Panc1 (cell line): ENCODE measurements around the gene MTREX. TPM values are rescaled to one million over a fixed set of nuclear protein-coding genes. Genes with fewer than 3 reads are reported as not detected.
A peak's percentile ranks its signal among the peaks of the same experiment; 100 is the strongest.

Experiments
- ATAC-seq: fragments of 200-7000 bp; cut with Tn5 transposase; 2 replicates; pipeline ENCODE4 v1.9.1; 2020; ENCODE audit warnings: mild to moderate bottlenecking, moderate library complexity
- BruUV-seq: library from RNA; stranded (reverse); fragments of 400-500 nt; replicated peaks from 2 replicates; lab custom pipeline; 2021; lab: Mats Ljungman, UMichigan
- CTCF ChIA-PET: fragments of 300-600 bp; sonication (Branson Sonifier 250); formaldehyde crosslinking; loops from one replicate; lab custom pipeline; 2022; ENCODE audit warnings: antibody characterized with exemption; lab: Charles Lee
- POLR2A ChIA-PET: fragments of 300-600 bp; sonication (Branson Sonifier 250); formaldehyde crosslinking; loops from one replicate; lab custom pipeline; 2022; ENCODE audit warnings: antibody characterized with exemption; lab: Charles Lee
- DNase-seq: peaks from one replicate; pipeline ENCODE4 v3.0.0-alpha.2; 2010; ENCODE audit warnings: low read depth, low spot score
- H3K27ac ChIP-seq: 2 replicates; pipeline ENCODE4 v1.5.1; 2011; ENCODE audit warnings: mild to moderate bottlenecking, low read length, inconsistent platforms
- H3K27me3 ChIP-seq: fragments of 200-500 bp; sonication (Bioruptor generic); 2 replicates; pipeline ENCODE4 v1.6.0; 2014; ENCODE audit warnings: low read length, inconsistent platforms; ENCODE audit not compliant: control insufficient read depth, insufficient read depth
- H3K36me3 ChIP-seq: fragments of 200-500 bp; sonication (Bioruptor generic); 2 replicates; pipeline ENCODE4 v1.5.1; 2014; ENCODE audit warnings: inconsistent platforms, mild to moderate bottlenecking, low read length, moderate library complexity; ENCODE audit not compliant: control insufficient read depth, insufficient read depth
- H3K4me1 ChIP-seq: 2 replicates; pipeline ENCODE4 v1.5.1; 2011; ENCODE audit warnings: inconsistent platforms, mild to moderate bottlenecking, low read length, moderate library complexity; ENCODE audit not compliant: control insufficient read depth, insufficient read depth
- H3K4me3 ChIP-seq, 2 experiments: 2 replicates each; pipeline ENCODE4 v1.5.1; 2011 to 2012; ENCODE audit warnings: low read depth in 2 of 2, low read length in 2 of 2, mild to moderate bottlenecking in 2 of 2, inconsistent platforms in 1 of 2, moderate library complexity in 1 of 2
- H3K9me3 ChIP-seq: fragments of 200-500 bp; sonication (Bioruptor generic); 2 replicates; pipeline ENCODE4 v1.5.1; 2014; ENCODE audit warnings: low read depth, mild to moderate bottlenecking, inconsistent platforms, low read length, moderate library complexity; ENCODE audit not compliant: control insufficient read depth, insufficient read depth
- POLR2AphosphoS5 ChIP-seq: IDR thresholded peaks from 2 replicates; pipeline ENCODE4 v1.6.1; 2012; ENCODE audit warnings: mild to moderate bottlenecking, low read depth, low read length, moderate library complexity
- SIN3A ChIP-seq: IDR thresholded peaks from 2 replicates; pipeline ENCODE4 v1.6.1; 2012; ENCODE audit warnings: low read depth, mild to moderate bottlenecking, low read length, moderate library complexity, borderline replicate concordance; ENCODE audit not compliant: insufficient read depth
- TCF7L2 ChIP-seq: IDR thresholded peaks from 2 replicates; pipeline ENCODE4 v1.6.1; 2011; ENCODE audit warnings: mild to moderate bottlenecking, low read depth, low read length, inconsistent platforms
- in situ Hi-C: cut with HindIII; loops from 2 replicates; pipeline ENCODE4 v1.10.0; 2016; ENCODE audit warnings: low sequenced_read_pairs, low pct_unique_long_range_greater_than_20kb
- intact Hi-C: fragments of 100-400 bp; cut with micrococcal nuclease; formaldehyde crosslinking; loops from one replicate; pipeline ENCODE4 v1.10.0; 2022; ENCODE audit not compliant: unreplicated experiment
- total RNA-seq: library from RNA; stranded (reverse); gene quantifications from one replicate; pipeline ENCODE4 v1.2.1, GENCODE V29; 2021; ENCODE audit not compliant: unreplicated experiment
- TF ChIP-seq, protein P1 (sequence below): fragments of 450-650 bp; IDR thresholded peaks from 2 replicates; pipeline ENCODE4 v1.5.1; 2017; ENCODE audit warnings: mild to moderate bottlenecking
- TF ChIP-seq, protein P2 (sequence below), 2 experiments: IDR thresholded peaks; 2 replicates each; pipeline ENCODE4 v1.6.1; 2011 to 2012; ENCODE audit warnings: low read depth in 2 of 2, control low read depth in 1 of 2, low read length in 1 of 2, mild to moderate bottlenecking in 1 of 2, moderate library complexity in 1 of 2; ENCODE audit not compliant: insufficient read depth in 1 of 2

The MTREX gene
- total RNA-seq, 1 experiment from 2014 or later, result 97.0 TPM

DNA sequence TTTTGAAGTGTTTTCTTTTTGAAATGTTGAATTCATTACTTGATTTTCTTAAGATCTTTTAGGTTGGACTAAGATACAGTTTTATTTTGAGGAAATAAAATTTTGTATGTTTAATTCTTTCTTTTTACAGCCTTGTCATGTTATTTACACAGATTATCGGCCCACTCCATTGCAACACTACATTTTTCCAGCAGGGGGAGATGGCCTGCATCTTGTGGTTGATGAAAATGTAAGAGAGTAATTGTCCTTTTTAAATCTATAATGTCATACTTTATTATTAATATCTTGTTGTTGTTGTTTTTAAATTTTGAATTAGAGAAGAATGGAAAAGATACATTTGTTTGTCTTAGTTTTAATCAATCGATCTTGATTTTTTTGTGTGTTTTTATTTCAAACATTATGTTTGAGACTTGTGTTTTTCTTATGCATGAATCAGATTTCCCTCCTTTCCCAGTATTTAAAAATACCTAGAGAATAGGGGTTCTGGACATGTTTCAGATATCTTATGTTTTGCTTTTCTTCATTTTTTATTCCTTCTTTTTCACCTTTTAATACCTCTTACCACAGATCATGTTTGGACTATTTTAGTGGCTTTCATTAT is 36.7 kb downstream of the MTREX start:
- in situ Hi-C loops, result no loop called here
- BruUV-seq, result no TSS peak
- Histone ChIP-seq H3K27ac (no peak overlapping the region), H3K27me3 (no peaks in the 10 kb centered on the region), H3K4me1 (no peaks in the 10 kb centered on the region), H3K9me3 (no peaks in the 10 kb centered on the region), H3K36me3 (peaks cover 40% of the 10 kb centered on the region), H3K4me3 (no peak overlapping the region)
- ChIA-PET CTCF (no interaction called here), POLR2A (no interaction called here)
- no peak for TF ChIP-seq TCF7L2
- TF ChIP-seq, protein P1, sequence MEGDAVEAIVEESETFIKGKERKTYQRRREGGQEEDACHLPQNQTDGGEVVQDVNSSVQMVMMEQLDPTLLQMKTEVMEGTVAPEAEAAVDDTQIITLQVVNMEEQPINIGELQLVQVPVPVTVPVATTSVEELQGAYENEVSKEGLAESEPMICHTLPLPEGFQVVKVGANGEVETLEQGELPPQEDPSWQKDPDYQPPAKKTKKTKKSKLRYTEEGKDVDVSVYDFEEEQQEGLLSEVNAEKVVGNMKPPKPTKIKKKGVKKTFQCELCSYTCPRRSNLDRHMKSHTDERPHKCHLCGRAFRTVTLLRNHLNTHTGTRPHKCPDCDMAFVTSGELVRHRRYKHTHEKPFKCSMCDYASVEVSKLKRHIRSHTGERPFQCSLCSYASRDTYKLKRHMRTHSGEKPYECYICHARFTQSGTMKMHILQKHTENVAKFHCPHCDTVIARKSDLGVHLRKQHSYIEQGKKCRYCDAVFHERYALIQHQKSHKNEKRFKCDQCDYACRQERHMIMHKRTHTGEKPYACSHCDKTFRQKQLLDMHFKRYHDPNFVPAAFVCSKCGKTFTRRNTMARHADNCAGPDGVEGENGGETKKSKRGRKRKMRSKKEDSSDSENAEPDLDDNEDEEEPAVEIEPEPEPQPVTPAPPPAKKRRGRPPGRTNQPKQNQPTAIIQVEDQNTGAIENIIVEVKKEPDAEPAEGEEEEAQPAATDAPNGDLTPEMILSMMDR, result peak; percentile 82; the same call in 1 of the 2 replicates
- no peak for TF ChIP-seq POLR2AphosphoS5
- TF ChIP-seq, protein P2, sequence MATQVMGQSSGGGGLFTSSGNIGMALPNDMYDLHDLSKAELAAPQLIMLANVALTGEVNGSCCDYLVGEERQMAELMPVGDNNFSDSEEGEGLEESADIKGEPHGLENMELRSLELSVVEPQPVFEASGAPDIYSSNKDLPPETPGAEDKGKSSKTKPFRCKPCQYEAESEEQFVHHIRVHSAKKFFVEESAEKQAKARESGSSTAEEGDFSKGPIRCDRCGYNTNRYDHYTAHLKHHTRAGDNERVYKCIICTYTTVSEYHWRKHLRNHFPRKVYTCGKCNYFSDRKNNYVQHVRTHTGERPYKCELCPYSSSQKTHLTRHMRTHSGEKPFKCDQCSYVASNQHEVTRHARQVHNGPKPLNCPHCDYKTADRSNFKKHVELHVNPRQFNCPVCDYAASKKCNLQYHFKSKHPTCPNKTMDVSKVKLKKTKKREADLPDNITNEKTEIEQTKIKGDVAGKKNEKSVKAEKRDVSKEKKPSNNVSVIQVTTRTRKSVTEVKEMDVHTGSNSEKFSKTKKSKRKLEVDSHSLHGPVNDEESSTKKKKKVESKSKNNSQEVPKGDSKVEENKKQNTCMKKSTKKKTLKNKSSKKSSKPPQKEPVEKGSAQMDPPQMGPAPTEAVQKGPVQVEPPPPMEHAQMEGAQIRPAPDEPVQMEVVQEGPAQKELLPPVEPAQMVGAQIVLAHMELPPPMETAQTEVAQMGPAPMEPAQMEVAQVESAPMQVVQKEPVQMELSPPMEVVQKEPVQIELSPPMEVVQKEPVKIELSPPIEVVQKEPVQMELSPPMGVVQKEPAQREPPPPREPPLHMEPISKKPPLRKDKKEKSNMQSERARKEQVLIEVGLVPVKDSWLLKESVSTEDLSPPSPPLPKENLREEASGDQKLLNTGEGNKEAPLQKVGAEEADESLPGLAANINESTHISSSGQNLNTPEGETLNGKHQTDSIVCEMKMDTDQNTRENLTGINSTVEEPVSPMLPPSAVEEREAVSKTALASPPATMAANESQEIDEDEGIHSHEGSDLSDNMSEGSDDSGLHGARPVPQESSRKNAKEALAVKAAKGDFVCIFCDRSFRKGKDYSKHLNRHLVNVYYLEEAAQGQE (IDR thresholded peaks at IDR 0.05; ENCODE audit: insufficient read depth in 1 of 2, low read depth in 2 of 2, low read length in 1 of 2), result no peak
- no peak for TF ChIP-seq SIN3A
- DNase-seq (peak; percentile 54), ATAC-seq (no peak)
- intact Hi-C loops, result loop anchor here (10.0 kb wide), 1 partner anchor 350 kb away; no protein-coding TSS in a partner anchor

DNA sequence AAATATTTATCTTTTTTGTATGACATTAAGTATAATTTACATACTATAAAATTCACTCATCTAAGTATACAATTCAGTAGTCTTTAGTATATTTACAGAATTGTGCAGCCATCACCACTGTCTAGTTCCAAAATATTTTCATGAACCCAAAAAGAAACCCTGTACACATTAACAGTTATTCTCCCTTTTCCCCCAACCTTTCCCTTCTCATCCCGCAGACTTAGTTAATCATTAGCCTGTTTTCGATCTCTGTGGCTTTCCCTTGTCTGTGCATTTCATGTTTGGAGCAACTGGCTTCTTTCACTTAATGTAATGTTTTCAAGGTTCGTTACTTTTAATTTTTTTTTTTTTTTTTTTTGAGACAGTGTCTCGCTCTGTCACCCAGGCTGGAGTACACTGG is 37.5 kb downstream of the MTREX start:
- POLR2A ChIA-PET, result no interaction called here
- in situ Hi-C loops, result no loop called here
- CTCF ChIA-PET, result no interaction called here

More for the DNA sequence above, 37.5 kb downstream of the MTREX start:
- no peak for ATAC-seq
- no peak for TF ChIP-seq TCF7L2
- no peak for TF ChIP-seq POLR2AphosphoS5
- TF ChIP-seq, protein P1, result no peak
- TF ChIP-seq, protein P2 (IDR thresholded peaks at IDR 0.05; ENCODE audit: insufficient read depth in 1 of 2, low read depth in 2 of 2, low read length in 1 of 2), result no peak
- no peak for TF ChIP-seq SIN3A
- BruUV-seq, result no TSS peak
- Histone ChIP-seq H3K27ac (no peak overlapping the region), H3K9me3 (no peaks in the 10 kb centered on the region), H3K36me3 (peaks cover 41% of the 10 kb centered on the region), H3K4me3 (no peak overlapping the region), H3K4me1 (no peaks in the 10 kb centered on the region), H3K27me3 (no peaks in the 10 kb centered on the region)
- DNase-seq, result no peak
- intact Hi-C loops, result loop anchor here (10.0 kb wide), 1 partner anchor 349 kb away; no protein-coding TSS in a partner anchor
